ENCODE data around the gene PHYKPL.

PHYKPL gene

GRCh38 chr5:178267876-178268275 is 35.3 kb upstream of the PHYKPL start:
- H3K27me3 ChIP-seq (ENCODE audit: insufficient read depth, low read depth) = no peaks in the 10 kb centered on the region; the same call in 1 of the 2 replicates
- H3K4me1 ChIP-seq (ENCODE audit: low read depth, poor library complexity, severe bottlenecking) = no peaks in the 10 kb centered on the region
- no peaks in the 10 kb centered on the region for H3K79me2 ChIP-seq (ENCODE audit: insufficient read depth, low read depth)
- H2AFZ ChIP-seq (ENCODE audit: low read depth) = no peak overlapping the region
- no peak overlapping the region for H3K27ac ChIP-seq
- H3K4me3 ChIP-seq (IDR thresholded peaks at IDR 0.05; ENCODE audit: insufficient read depth, low read depth, low read length) = no peak overlapping the region
- no peaks in the 10 kb centered on the region for H3K36me3 ChIP-seq (ENCODE audit: insufficient read depth)
- no peak overlapping the region for H3K9ac ChIP-seq
- no peak overlapping the region for H3K4me2 ChIP-seq
- H4K20me1 ChIP-seq (ENCODE audit: insufficient read depth) = no peaks in the 10 kb centered on the region
- no peak for TF ChIP-seq CTCF (conservative IDR thresholded peaks at IDR 0.05; ENCODE audit: low read depth, low read length)

GRCh38 chr5:178267245-178267644 is 34.6 kb upstream of the PHYKPL start:
- Histone ChIP-seq H4K20me1 (ENCODE audit: insufficient read depth) (no peaks in the 10 kb centered on the region), H3K4me3 (IDR thresholded peaks at IDR 0.05; ENCODE audit: insufficient read depth, low read depth, low read length) (no peak overlapping the region), H2AFZ (ENCODE audit: low read depth) (no peak overlapping the region), H3K79me2 (ENCODE audit: insufficient read depth, low read depth) (no peaks in the 10 kb centered on the region), H3K27me3 (ENCODE audit: insufficient read depth, low read depth) (no peaks in the 10 kb centered on the region; the same call in 1 of the 2 replicates), H3K36me3 (ENCODE audit: insufficient read depth) (no peaks in the 10 kb centered on the region), H3K4me2 (no peak overlapping the region), H3K4me1 (ENCODE audit: low read depth, poor library complexity, severe bottlenecking) (no peaks in the 10 kb centered on the region), H3K27ac (no peak overlapping the region), H3K9ac (no peak overlapping the region)
- no peak for TF ChIP-seq CTCF (conservative IDR thresholded peaks at IDR 0.05; ENCODE audit: low read depth, low read length)

- H3K4me2 ChIP-seq = no peak overlapping the region
- no peak overlapping the region for H3K9ac ChIP-seq
- H3K4me1 ChIP-seq (ENCODE audit: low read depth, poor library complexity, severe bottlenecking) = no peaks in the 10 kb centered on the region
- H3K27me3 ChIP-seq (ENCODE audit: insufficient read depth, low read depth) = no peaks in the 10 kb centered on the region; the same call in 1 of the 2 replicates
- no peak overlapping the region for H2AFZ ChIP-seq (ENCODE audit: low read depth)
- TF ChIP-seq CTCF (conservative IDR thresholded peaks at IDR 0.05; ENCODE audit: low read depth, low read length) = no peak
- no peaks in the 10 kb centered on the region for H3K36me3 ChIP-seq (ENCODE audit: insufficient read depth)
- no peak overlapping the region for H3K4me3 ChIP-seq (IDR thresholded peaks at IDR 0.05; ENCODE audit: insufficient read depth, low read depth, low read length)
- H3K27ac ChIP-seq = no peak overlapping the region
- H4K20me1 ChIP-seq (ENCODE audit: insufficient read depth) = no peaks in the 10 kb centered on the region
- no peaks in the 10 kb centered on the region for H3K79me2 ChIP-seq (ENCODE audit: insufficient read depth, low read depth)
Measured at GRCh38 chr5:178266581-178266980, 34.0 kb upstream of the PHYKPL start.

GRCh38 chr5:178265746-178266145 is 33.1 kb upstream of the PHYKPL start:
- TF ChIP-seq CTCF (conservative IDR thresholded peaks at IDR 0.05; ENCODE audit: low read depth, low read length) = no peak
- no peaks in the 10 kb centered on the region for H3K4me1 ChIP-seq (ENCODE audit: low read depth, poor library complexity, severe bottlenecking)
- no peaks in the 10 kb centered on the region for H3K36me3 ChIP-seq (ENCODE audit: insufficient read depth)
- no peak overlapping the region for H3K4me3 ChIP-seq (IDR thresholded peaks at IDR 0.05; ENCODE audit: insufficient read depth, low read depth, low read length)
- H2AFZ ChIP-seq (ENCODE audit: low read depth) = no peak overlapping the region
- no peaks in the 10 kb centered on the region for H4K20me1 ChIP-seq (ENCODE audit: insufficient read depth)
- H3K27me3 ChIP-seq (ENCODE audit: insufficient read depth, low read depth) = no peaks in the 10 kb centered on the region; the same call in 1 of the 2 replicates
- no peak overlapping the region for H3K27ac ChIP-seq
- H3K79me2 ChIP-seq (ENCODE audit: insufficient read depth, low read depth) = no peaks in the 10 kb centered on the region
- no peak overlapping the region for H3K9ac ChIP-seq
- no peak overlapping the region for H3K4me2 ChIP-seq

Data from KMS-11 (cell line).